NCI-H1436 (cell line): ENCODE results near the gene RNF38.
"Not testable (repeated sequence)": the region's sequence is repeated elsewhere in the genome, so short reads cannot be mapped to it uniquely, and the experiment has no call there.

Experiments
- DNase-seq: peaks from one replicate; lab custom pipeline; 2025; lab: John Stamatoyannopoulos, UW

RNF38 gene

GRCh38 chr9:36399980-36400331, at the start of gene RNF38:
TSS of gene RNF38 (minus strand) at chr9:36400269. CDS start at chr9:36400108, 161 bp downstream.
- DNase-seq: no peak

GRCh38 chr9:36448555-36448954, 48.5 kb upstream of the RNF38 start:
- DNase-seq: not testable (repeated sequence)

GRCh38 chr9:36448017-36448416, 47.9 kb upstream of the RNF38 start:
- DNase-seq: no peak

- DNase-seq: not testable (repeated sequence)
Measured at GRCh38 chr9:36446678-36447077, 46.6 kb upstream of the RNF38 start.

- DNase-seq: no peak
Measured at GRCh38 chr9:36445800-36446361, 45.8 kb upstream of the RNF38 start.

GRCh38 chr9:36444203-36444602, 44.1 kb upstream of the RNF38 start:
- no peak for DNase-seq

- DNase-seq: no peak
Measured at GRCh38 chr9:36443581-36443980, 43.5 kb upstream of the RNF38 start.

- no peak for DNase-seq
Measured at GRCh38 chr9:36442710-36443109, 42.6 kb upstream of the RNF38 start.

GRCh38 chr9:36441966-36442365, 41.9 kb upstream of the RNF38 start:
- no peak for DNase-seq

GRCh38 chr9:36438536-36439236, 38.6 kb upstream of the RNF38 start:
- no peak for DNase-seq

GRCh38 chr9:36437790-36438189, 37.7 kb upstream of the RNF38 start:
- no peak for DNase-seq

- no peak for DNase-seq
Measured at GRCh38 chr9:36436909-36437308, 36.8 kb upstream of the RNF38 start.

- DNase-seq: no peak
Measured at GRCh38 chr9:36433386-36433785, 33.3 kb upstream of the RNF38 start.

- DNase-seq: no peak
Measured at GRCh38 chr9:36431078-36431477, 31.0 kb upstream of the RNF38 start.

- DNase-seq: no peak
Measured at GRCh38 chr9:36426945-36427344, 26.9 kb upstream of the RNF38 start.

GRCh38 chr9:36426348-36426747, 26.3 kb upstream of the RNF38 start:
- DNase-seq: no peak

GRCh38 chr9:36424289-36425055, 24.4 kb upstream of the RNF38 start:
- no peak for DNase-seq

- no peak for DNase-seq
Measured at GRCh38 chr9:36423206-36423605, 23.1 kb upstream of the RNF38 start.

GRCh38 chr9:36416890-36417289, 16.8 kb upstream of the RNF38 start:
- DNase-seq: no peak

- no peak for DNase-seq
Measured at GRCh38 chr9:36415822-36416525, 15.9 kb upstream of the RNF38 start.

- DNase-seq: not testable (repeated sequence)
Measured at GRCh38 chr9:36411410-36411809, 11.3 kb upstream of the RNF38 start.

- DNase-seq: not testable (repeated sequence)
Measured at GRCh38 chr9:36409076-36409475, 9.0 kb upstream of the RNF38 start.
